Endothelial cell of umbilical vein (primary cell): Measurements from ENCODE around the gene FGFR3. TPM values are rescaled to one million over a fixed set of nuclear protein-coding genes. Genes with fewer than 3 reads are reported as not detected.

ENCODE experiments used
- BruUV-seq: library from RNA; stranded (reverse); fragments of 400-500 nt; replicated peaks from 2 replicates; lab custom pipeline; 2021; lab: Mats Ljungman, UMichigan
- CTCF ChIA-PET: fragments of 300-600, 350-600 bp; sonication (Branson Sonifier 250); formaldehyde crosslinking; loops from one replicate; lab custom pipeline; 2021; ENCODE audit warnings: antibody characterized with exemption, inconsistent platforms; lab: Charles Lee
- POLR2A ChIA-PET: fragments of 300-600, 350-600 bp; sonication (Branson Sonifier 250); formaldehyde crosslinking; loops from one replicate; lab custom pipeline; 2021; ENCODE audit warnings: antibody characterized with exemption, inconsistent platforms; lab: Charles Lee
- DNase-seq: peaks from one replicate; pipeline ENCODE4 v3.0.0-alpha.2; 2011; ENCODE audit warnings: low read depth, low spot score
- FAIRE-seq: peaks from 2 replicates; lab custom pipeline; 2011; peaks lifted over from hg19 to GRCh38; lab: Jason Lieb, UNC
- H2AFZ ChIP-seq: 2 replicates; pipeline ENCODE4 v1.6.0; 2012; ENCODE audit warnings: low read depth, low read length, control low read depth, inconsistent platforms
- H3K27ac ChIP-seq: 2 replicates; pipeline ENCODE4 v1.5.1; 2011; ENCODE audit warnings: low read depth, mild to moderate bottlenecking, control low read depth, low read length, moderate library complexity; ENCODE audit not compliant: insufficient read depth
- H3K27me3 ChIP-seq, 2 experiments: 2 replicates each; pipeline versions ENCODE4 v1.6.0 to v1.6.1; 2011; ENCODE audit warnings: low read length in 2 of 2, mixed read lengths in 1 of 2; ENCODE audit not compliant: control insufficient read depth in 2 of 2, insufficient read depth in 2 of 2
- H3K36me3 ChIP-seq, 2 experiments: 2 replicates in 1 of 2; 3 replicates in 1 of 2; pipeline ENCODE4 v1.5.1; 2011; ENCODE audit warnings: low read length in 2 of 2, mild to moderate bottlenecking in 1 of 2, moderate library complexity in 1 of 2; ENCODE audit not compliant: control insufficient read depth in 2 of 2, insufficient read depth in 2 of 2; ENCODE audit errors: extremely low read depth in 1 of 2
- H3K4me1 ChIP-seq: 3 replicates; pipeline ENCODE4 v1.5.1; 2011; ENCODE audit warnings: mild to moderate bottlenecking, low read length; ENCODE audit not compliant: control insufficient read depth, insufficient read depth; ENCODE audit errors: extremely low read depth
- H3K4me2 ChIP-seq: 2 replicates; pipeline ENCODE4 v1.6.1; 2011; ENCODE audit warnings: low read length, control low read depth, mixed read lengths; ENCODE audit not compliant: insufficient read depth
- H3K4me3 ChIP-seq, 3 experiments: fragments of 200-600 bp in 1 of 3; sonication (generic), shearing (Covaris generic) in 1 of 3; replicated peaks in 1 of 3; 2 replicates each; pipeline ENCODE4 v1.5.1; 2011 to 2016; ENCODE audit warnings: control low read depth in 3 of 3, low read length in 3 of 3, mild to moderate bottlenecking in 2 of 3, inconsistent platforms in 1 of 3, low read depth in 1 of 3, moderate library complexity in 1 of 3; ENCODE audit not compliant: insufficient read depth in 1 of 3
- H3K79me2 ChIP-seq: 2 replicates; pipeline ENCODE4 v1.6.0; 2012; ENCODE audit warnings: low read length, inconsistent platforms; ENCODE audit not compliant: control insufficient read depth, insufficient read depth
- H3K9ac ChIP-seq: replicated peaks from 2 replicates; pipeline ENCODE3; 2011; ENCODE audit warnings: low read length, control low read depth; ENCODE audit not compliant: insufficient read depth; ENCODE audit errors: extremely low read depth
- H3K9me1 ChIP-seq: replicated peaks from 3 replicates; pipeline ENCODE4 v1.6.0; 2011; ENCODE audit warnings: mild to moderate bottlenecking, low read length; ENCODE audit not compliant: control insufficient read depth, insufficient read depth; ENCODE audit errors: extremely low read depth
- H3K9me3 ChIP-seq: replicated peaks from 2 replicates; pipeline ENCODE4 v1.5.1; 2012; ENCODE audit warnings: low read length, inconsistent platforms; ENCODE audit not compliant: control insufficient read depth, insufficient read depth
- H4K20me1 ChIP-seq: replicated peaks from 2 replicates; pipeline ENCODE3; 2011; ENCODE audit warnings: mild to moderate bottlenecking, low read length; ENCODE audit not compliant: control insufficient read depth, insufficient read depth; ENCODE audit errors: extremely low read depth
- CTCF ChIP-seq, 2 donors: IDR thresholded peaks; 1 replicate in 1 of 2; 2 replicates in 1 of 2; pipeline ENCODE4 v1.5.1; 2011; ENCODE audit warnings: low read length in 2 of 2, mild to moderate bottlenecking in 2 of 2, moderate library complexity in 2 of 2, control low read depth in 1 of 2, inconsistent platforms in 1 of 2, low read depth in 1 of 2; ENCODE audit not compliant: insufficient read depth in 1 of 2; ENCODE audit errors: extremely low read depth in 1 of 2
- FOS ChIP-seq: IDR thresholded peaks from 2 replicates; pipeline ENCODE4 v1.6.1; 2011; ENCODE audit warnings: mild to moderate bottlenecking, low read length, moderate library complexity, borderline replicate concordance; ENCODE audit not compliant: insufficient read depth
- GATA2 ChIP-seq: IDR thresholded peaks from 2 replicates; pipeline ENCODE4 v1.7.0; 2011; ENCODE audit warnings: low read depth, mild to moderate bottlenecking, moderate library complexity, mixed read lengths, low read length; ENCODE audit not compliant: insufficient read length, insufficient read depth
- MAX ChIP-seq: IDR thresholded peaks from 2 replicates; pipeline ENCODE4 v1.6.1; 2011; ENCODE audit not compliant: insufficient read depth, insufficient read length
- POLR2A ChIP-seq: IDR thresholded peaks from 2 replicates; pipeline ENCODE4 v1.6.1; 2012; ENCODE audit warnings: low read depth, mild to moderate bottlenecking, control low read depth, low read length
- dilution Hi-C: fragments of 300-500 bp; cut with MboI; formaldehyde crosslinking; loops from one replicate; pipeline ENCODE4 v1.15.0; 2019; ENCODE audit warnings: low sequenced_read_pairs; ENCODE audit not compliant: extremely low pct_ligation_motif_present
- intact Hi-C: fragments of 100-400 bp; cut with micrococcal nuclease; formaldehyde crosslinking; loops from one replicate; pipeline ENCODE4 v1.10.0; 2022
- polyA plus RNA-seq, 4 experiments: library from polyadenylated mRNA; depleted of rRNA in 3 of 4; stranded (reverse) in 3 of 4; unstranded in 1 of 4; fragments of >200 nt; gene quantifications; 2 replicates each; pipeline versions ENCODE4 v1.2.1 to v1.2.3, GENCODE V29; 2011 to 2012; ENCODE audit warnings: missing spikeins in 1 of 4
- total RNA-seq: library from RNA; stranded (reverse); gene quantifications from 2 replicates; pipeline ENCODE4 v1.2.3, GENCODE V29; 2021

The FGFR3 gene
- total and polyA plus RNA-seq, 2 donors (not counting 3 experiments of a cell fraction or from before 2014, with no cell fraction given) = 0.73 to 1.2 TPM

- H3K4me3 ChIP-seq = no peak overlapping the region
- no peak overlapping the region for H2AFZ ChIP-seq
- H3K9me3 ChIP-seq = no peaks in the 10 kb centered on the region
- POLR2A ChIA-PET = no interaction called here
- H3K27me3 ChIP-seq = no peaks in the 10 kb centered on the region
- no peak for DNase-seq
- H3K79me2 ChIP-seq = peaks cover 27% of the 10 kb centered on the region
- H3K4me1 ChIP-seq = no peaks in the 10 kb centered on the region
- H3K4me2 ChIP-seq = no peak overlapping the region
- BruUV-seq = no TSS peak
- intact Hi-C loops (loop anchor here (2.0 kb wide), 1 partner anchor 56 kb away; no protein-coding TSS in a partner anchor), dilution Hi-C loops (no loop called here)
- H4K20me1 ChIP-seq = no peaks in the 10 kb centered on the region
- CTCF ChIA-PET = interaction anchor here (1.0 to 2.8 kb wide), 3 partner anchors 57 to 69 kb away, joined by 3 to 14 read pairs (median 9); no protein-coding TSS in a partner anchor
- TF ChIP-seq MAX (no peak), FOS (no peak), GATA2 (no peak), POLR2A (no peak), CTCF (IDR thresholded peaks at IDR 0.05; ENCODE audit: extremely low read depth in 1 of 2, insufficient read depth in 1 of 2, low read depth in 1 of 2, low read length in 2 of 2) (no peak)
- FAIRE-seq = no peak
- no peak overlapping the region for H3K27ac ChIP-seq
- H3K9ac ChIP-seq = no peak overlapping the region
- H3K36me3 ChIP-seq = peaks cover 3 to 29% of the 10 kb centered on the region in 2 experiments
- no peaks in the 10 kb centered on the region for H3K9me1 ChIP-seq
Measured at GRCh38 chr4:1842339-1842895, 49.3 kb downstream of the FGFR3 start.
